ENCODE measurements around the gene FAM72A.
"Not testable (repeated sequence)": the region's sequence is repeated elsewhere in the genome, so short reads cannot be mapped to it uniquely, and the experiment has no call there.

FAM72A gene

DNA sequence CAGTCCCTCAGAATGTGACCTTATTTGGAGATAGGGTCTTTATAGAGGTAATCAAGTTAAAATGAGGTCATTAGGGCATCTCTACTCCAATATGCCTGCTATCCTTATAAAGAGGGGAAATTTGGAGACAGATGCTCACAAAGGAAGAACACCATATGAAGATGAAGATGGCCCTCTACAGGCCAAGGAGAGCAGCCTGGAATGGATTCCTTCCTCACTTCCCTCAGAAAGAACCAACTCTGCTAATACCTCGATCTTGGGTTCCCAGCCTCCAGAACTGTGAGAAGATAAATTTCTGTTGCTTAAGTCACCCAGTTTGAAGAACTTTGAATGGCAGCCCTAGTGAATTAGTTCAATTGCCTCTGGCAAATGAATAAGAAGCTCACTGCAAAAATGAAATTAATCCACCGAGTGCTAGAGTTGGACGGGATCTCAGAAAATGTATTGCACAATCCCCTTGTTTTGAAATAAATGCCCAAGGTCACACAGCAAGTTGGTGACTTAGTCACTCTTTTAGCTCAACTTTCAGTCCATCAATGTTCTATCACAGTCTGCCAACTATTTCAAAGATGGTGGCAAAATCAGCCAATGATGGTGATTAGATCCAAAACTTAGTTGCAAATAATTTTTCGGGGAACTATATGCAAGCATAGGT is 27.1 kb downstream of the FAM72A start:
- POLR2A ChIA-PET; CTCF ChIA-PET; DNase-seq (ENCODE audit: extremely low spot score): not testable (repeated sequence)

- POLR2A ChIA-PET; CTCF ChIA-PET; DNase-seq (ENCODE audit: extremely low spot score): not testable (repeated sequence)
These were observed 28.3 kb downstream of the FAM72A start for GRCh38 chr1:206174182-206174868.

DNA sequence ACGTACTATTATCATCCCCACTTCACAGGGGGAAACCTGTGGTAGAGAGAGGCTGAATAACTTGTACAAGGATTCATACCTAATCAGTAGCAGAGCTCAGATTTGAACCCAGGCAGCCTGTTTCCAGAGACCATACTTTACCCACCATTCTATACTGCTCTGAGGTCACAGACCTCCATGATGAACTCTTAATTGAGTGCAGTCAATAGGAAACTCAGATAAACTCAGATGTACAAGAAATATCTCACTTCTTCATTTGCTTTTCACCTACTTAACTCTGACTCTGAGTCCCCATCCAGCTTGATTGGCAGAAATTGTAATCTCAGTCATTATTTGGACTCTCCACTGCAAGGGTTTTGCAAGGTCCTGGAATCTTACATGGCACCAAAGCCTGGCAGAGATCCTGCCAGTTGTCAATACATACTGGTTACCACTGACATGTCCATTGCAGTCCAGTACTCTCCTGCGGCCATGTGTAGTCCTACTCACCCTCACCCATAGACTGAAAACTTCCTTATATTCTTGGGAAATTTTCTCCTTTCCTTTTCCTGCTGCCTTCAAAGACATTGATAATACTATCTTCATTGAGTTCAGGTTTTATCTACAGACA is 29.4 kb downstream of the FAM72A start:
- CTCF ChIA-PET; DNase-seq (ENCODE audit: extremely low spot score); POLR2A ChIA-PET: not testable (repeated sequence)

- POLR2A ChIA-PET; DNase-seq (ENCODE audit: extremely low spot score); CTCF ChIA-PET: not testable (repeated sequence)
These were observed 32.8 kb downstream of the FAM72A start for GRCh38 chr1:206169794-206170193.

DNA sequence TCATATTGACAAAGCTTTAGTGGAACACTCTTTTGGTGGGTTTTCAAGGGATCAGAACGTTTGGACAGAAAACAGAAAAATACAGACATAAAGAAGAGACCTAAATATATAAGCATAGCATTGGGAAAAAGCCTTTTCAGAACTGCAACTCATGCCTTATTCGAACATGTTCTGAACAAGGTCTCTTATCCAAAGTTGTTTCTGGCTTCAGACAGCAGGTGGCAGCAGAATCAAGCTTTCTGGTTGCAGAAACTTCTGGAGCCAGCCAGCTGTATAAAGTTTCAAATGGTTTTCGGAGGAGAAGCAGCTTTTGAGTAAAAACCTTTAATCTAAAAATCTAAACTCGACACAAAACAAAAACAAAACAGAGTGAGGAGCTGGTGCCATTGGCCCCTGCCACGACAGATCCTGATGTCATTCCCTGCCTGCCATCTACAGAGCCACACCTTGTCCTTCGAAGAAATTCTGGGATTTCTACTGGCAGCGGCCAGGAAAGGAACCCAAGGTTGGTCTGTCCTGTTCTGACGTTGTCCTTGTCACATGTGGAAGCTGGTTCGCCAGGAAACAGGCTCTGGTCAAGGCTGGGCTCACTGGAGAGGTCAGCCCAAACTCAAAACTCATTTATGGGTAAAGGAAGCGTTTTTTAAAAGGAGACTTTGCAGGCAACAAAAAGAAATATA is 35.1 kb downstream of the FAM72A start:
- DNase-seq (ENCODE audit: extremely low spot score); POLR2A ChIA-PET; CTCF ChIA-PET: not testable (repeated sequence)

DNA sequence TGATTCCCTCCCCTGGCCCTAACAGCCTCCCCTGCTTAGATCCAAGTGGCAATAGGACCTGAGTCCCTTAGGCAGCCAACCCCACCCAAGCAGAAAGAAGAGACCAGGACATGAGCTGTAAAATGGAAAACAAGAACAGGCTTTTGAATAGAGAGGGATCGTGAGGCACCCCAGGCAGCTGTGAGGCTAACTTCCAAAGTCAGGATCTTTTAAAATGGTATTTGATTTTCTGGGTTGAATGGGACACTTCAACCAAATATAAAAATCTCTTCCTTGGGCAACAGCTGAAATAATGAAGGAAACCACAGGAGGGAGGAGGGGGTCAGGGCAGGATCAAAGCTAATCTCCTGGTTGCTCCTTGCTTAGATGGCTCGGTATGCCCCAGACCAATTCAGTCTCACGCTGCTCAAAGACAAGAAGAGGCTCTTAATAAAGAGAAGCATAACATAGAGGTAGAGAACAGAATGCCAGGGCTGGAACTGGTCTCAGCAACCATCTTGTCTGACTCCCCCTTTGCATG is 56.8 kb downstream of the FAM72A start:
- DNase-seq (ENCODE audit: extremely low spot score): no peak
- TF ChIP-seq TARDBP (IDR thresholded peaks at IDR 0.05) (no peak), ELF4 (IDR thresholded peaks at IDR 0.05) (no peak), NFRKB (IDR thresholded peaks at IDR 0.05) (no peak), FOXK2 (IDR thresholded peaks at IDR 0.05) (no peak), SP1 (IDR thresholded peaks at IDR 0.05) (no peak)
- TF ChIP-seq, protein P1, sequence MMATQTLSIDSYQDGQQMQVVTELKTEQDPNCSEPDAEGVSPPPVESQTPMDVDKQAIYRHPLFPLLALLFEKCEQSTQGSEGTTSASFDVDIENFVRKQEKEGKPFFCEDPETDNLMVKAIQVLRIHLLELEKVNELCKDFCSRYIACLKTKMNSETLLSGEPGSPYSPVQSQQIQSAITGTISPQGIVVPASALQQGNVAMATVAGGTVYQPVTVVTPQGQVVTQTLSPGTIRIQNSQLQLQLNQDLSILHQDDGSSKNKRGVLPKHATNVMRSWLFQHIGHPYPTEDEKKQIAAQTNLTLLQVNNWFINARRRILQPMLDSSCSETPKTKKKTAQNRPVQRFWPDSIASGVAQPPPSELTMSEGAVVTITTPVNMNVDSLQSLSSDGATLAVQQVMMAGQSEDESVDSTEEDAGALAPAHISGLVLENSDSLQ (IDR thresholded peaks at IDR 0.05): no peak
- ChIA-PET POLR2A (no interaction called here), CTCF (no interaction called here)

DNA sequence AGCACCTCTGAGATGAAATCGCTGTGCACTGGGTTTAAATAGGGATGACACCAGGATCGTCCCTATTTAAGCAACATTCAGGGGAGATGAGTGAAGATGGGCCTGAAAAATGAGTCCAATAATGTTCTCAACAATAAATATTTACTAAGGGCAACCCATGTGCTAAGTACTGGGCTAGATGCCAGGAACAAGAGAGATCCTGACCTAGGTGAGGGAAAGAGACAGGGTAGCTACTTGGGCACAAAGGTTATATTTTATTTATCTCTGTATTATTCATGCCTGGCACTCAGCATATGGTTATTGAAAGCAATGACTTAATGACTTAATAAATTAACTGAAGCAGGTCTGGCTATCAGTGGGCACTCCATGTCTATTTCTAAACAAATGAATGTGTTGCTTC is 58.0 kb downstream of the FAM72A start:
- no peak for DNase-seq (ENCODE audit: extremely low spot score)
- ChIA-PET POLR2A (no interaction called here), CTCF (no interaction called here)
- TF ChIP-seq BHLHE40 (IDR thresholded peaks at IDR 0.05; ENCODE audit: borderline replicate concordance): no peak
- no peak for TF ChIP-seq LEF1 (IDR thresholded peaks at IDR 0.05; ENCODE audit: borderline replicate concordance)
- TF ChIP-seq SP1 (IDR thresholded peaks at IDR 0.05): no peak
- TF ChIP-seq FOXM1 (IDR thresholded peaks at IDR 0.05; ENCODE audit: borderline replicate concordance): no peak
- no peak for TF ChIP-seq TARDBP (IDR thresholded peaks at IDR 0.05)
- TF ChIP-seq L3MBTL2 (conservative IDR thresholded peaks at IDR 0.05): no peak
- no peak for TF ChIP-seq SUZ12 (IDR thresholded peaks at IDR 0.05)
- TF ChIP-seq, protein P1 (IDR thresholded peaks at IDR 0.05): no peak
- TF ChIP-seq FOXK2 (IDR thresholded peaks at IDR 0.05): no peak
- TF ChIP-seq CTBP1 (IDR thresholded peaks at IDR 0.05; ENCODE audit: borderline replicate concordance): no peak
- no peak for TF ChIP-seq NFRKB (IDR thresholded peaks at IDR 0.05)
- TF ChIP-seq ELF4 (IDR thresholded peaks at IDR 0.05): no peak
- no peak for TF ChIP-seq ARNT (IDR thresholded peaks at IDR 0.05)
- no peak for TF ChIP-seq ZNF384 (IDR thresholded peaks at IDR 0.05)
- TF ChIP-seq FOXA1 (IDR thresholded peaks at IDR 0.05): no peak

DNA sequence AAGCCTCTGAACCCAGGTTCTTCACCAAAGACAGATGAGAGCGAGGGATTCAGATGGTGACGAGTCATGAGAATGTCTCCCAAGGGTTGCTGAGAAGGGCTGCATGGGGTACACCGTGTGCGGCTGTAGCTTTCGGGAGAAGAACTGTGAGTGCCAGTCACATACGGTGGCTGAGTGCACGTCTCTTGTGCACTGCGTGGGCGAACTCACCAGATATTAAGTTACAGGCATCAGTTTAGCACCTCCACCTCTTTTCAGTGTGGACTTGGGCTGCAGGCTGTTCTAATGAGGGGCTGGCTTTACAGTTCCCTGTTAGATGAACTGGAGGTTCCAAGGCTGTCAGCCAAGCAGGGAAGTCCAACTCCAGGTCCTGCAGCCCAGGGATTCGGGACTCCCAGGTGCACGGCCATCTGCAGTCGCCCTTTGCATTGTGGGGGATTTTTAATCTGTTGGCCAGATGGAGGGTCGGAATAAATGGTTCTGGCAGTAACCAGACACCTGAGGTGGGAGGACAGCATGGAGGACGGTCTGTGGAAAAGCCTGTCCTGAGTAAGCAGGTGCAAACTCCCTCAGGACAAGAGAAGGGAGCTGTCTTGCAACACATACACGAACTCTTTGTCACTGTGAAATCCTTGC is 59.0 kb downstream of the FAM72A start:
- DNase-seq (ENCODE audit: extremely low spot score): no peak
- ChIA-PET POLR2A (no interaction called here), CTCF (interaction anchor here (0.6 kb wide), 1 partner anchor 789 kb away, joined by 3 read pairs; no protein-coding TSS in a partner anchor)
- TF ChIP-seq BHLHE40 (IDR thresholded peaks at IDR 0.05; ENCODE audit: borderline replicate concordance): no peak
